Prostate gland (tissue), 2 donors: ENCODE data around the gene OTUD5.

ENCODE experiments used
- CTCF ChIP-seq, 4 experiments: fragments of 200-600 bp in 2 of 4; fragments of 450-650 bp in 2 of 4; sonication (generic) in 2 of 4; IDR thresholded peaks; 1 replicate in 3 of 4; 2 replicates in 1 of 4; pipeline ENCODE4 v1.5.1; 2016 to 2019; ENCODE audit warnings: antibody characterized with exemption in 4 of 4, mild to moderate bottlenecking in 2 of 4, moderate library complexity in 2 of 4
- POLR2AphosphoS5 ChIP-seq: sonication (generic); formaldehyde crosslinking; IDR thresholded peaks from one replicate; pipeline ENCODE4 v1.6.1; 2017; ENCODE audit warnings: antibody characterized with exemption

DNA sequence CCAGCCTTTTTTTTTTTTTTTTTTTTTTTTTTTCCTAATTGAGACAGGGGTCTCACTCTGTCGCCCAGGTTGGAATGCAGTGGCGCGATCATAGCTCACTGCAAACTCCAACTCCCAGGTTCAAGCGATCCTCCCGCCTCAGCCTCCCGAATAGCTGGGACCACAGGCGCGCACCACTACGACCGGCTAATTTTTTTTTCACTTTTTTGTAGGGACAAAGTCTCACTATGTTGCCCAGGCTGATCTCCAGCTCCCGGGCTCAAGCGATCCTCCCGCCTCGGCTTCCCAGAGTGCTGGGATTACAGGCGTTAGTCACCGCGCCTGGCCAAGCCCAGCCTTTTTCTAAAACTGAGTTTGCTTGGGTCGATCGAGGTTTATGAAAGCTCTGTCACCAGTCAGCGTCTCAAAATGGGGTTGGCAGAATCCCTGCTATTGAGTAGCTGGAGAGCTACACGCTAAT, 1.3 kb upstream of the OTUD5 start:
- no peak for TF ChIP-seq CTCF (IDR thresholded peaks at IDR 0.05)
- no peak for TF ChIP-seq POLR2AphosphoS5
